HepG2 (cell line): Measurements from ENCODE around the gene CRIP1. TPM values are rescaled to one million over a fixed set of nuclear protein-coding genes. Genes with fewer than 3 reads are reported as not detected.

ENCODE experiments used
- CBX1 ChIP-seq: IDR thresholded peaks from one replicate; pipeline ENCODE4 v1.6.1; 2016; ENCODE audit warnings: antibody characterized with exemption, low read depth
- FOSL1 ChIP-seq: sonication (generic); formaldehyde crosslinking; IDR thresholded peaks from 2 replicates; pipeline ENCODE4 v1.9.0; 2021; ENCODE audit warnings: missing genetic modification reagents, borderline replicate concordance
- IRF2 ChIP-seq: IDR thresholded peaks from 2 replicates; pipeline ENCODE4 v1.6.1; 2018; ENCODE audit warnings: missing genetic modification reagents, missing compliant biosample characterization
- KAT7 ChIP-seq: IDR thresholded peaks from 2 replicates; pipeline ENCODE4 v1.6.1; 2018; ENCODE audit warnings: borderline replicate concordance, missing compliant biosample characterization
- LCORL ChIP-seq, 2 experiments: fragments of 450-650 bp in 1 of 2; sonication (generic) in 1 of 2; formaldehyde crosslinking in 1 of 2; IDR thresholded peaks; 2 replicates each; pipeline versions ENCODE4 v1.5.0 to v1.6.1; 2017 to 2020; ENCODE audit warnings: antibody characterized with exemption in 1 of 2, missing genetic modification reagents in 1 of 2
- MAFK ChIP-seq, 2 experiments: IDR thresholded peaks in 1 of 2; conservative IDR thresholded peaks in 1 of 2; 2 replicates each; pipeline ENCODE4 v1.6.1; 2011; ENCODE audit warnings: improper control_type of control experiment in 2 of 2, low read length in 2 of 2
- MATR3 ChIP-seq: sonication (generic); formaldehyde crosslinking; IDR thresholded peaks from 2 replicates; pipeline ENCODE4 v1.4.0; 2020; ENCODE audit warnings: missing genetic modification reagents
- MTA1 ChIP-seq: sonication (generic); formaldehyde crosslinking; IDR thresholded peaks from 2 replicates; pipeline ENCODE4 v1.4.0; 2020; ENCODE audit warnings: missing genetic modification reagents, mild to moderate bottlenecking, borderline replicate concordance
- MYPOP ChIP-seq: sonication (generic); formaldehyde crosslinking; IDR thresholded peaks from 2 replicates; pipeline ENCODE4 v1.8.1; 2023; ENCODE audit warnings: mild to moderate bottlenecking, moderate library complexity, missing genetic modification reagents
- NFKB2 ChIP-seq: sonication (generic); formaldehyde crosslinking; IDR thresholded peaks from 2 replicates; pipeline ENCODE4 v1.4.0; 2020; ENCODE audit warnings: missing genetic modification reagents, borderline replicate concordance
- PHF21A ChIP-seq: sonication (generic); formaldehyde crosslinking; IDR thresholded peaks from 2 replicates; pipeline ENCODE4 v1.5.0; 2020; ENCODE audit warnings: mild to moderate bottlenecking, missing genetic modification reagents
- RBAK ChIP-seq: sonication (generic); formaldehyde crosslinking; IDR thresholded peaks from 2 replicates; pipeline ENCODE4 v1.5.1; 2020; ENCODE audit warnings: mild to moderate bottlenecking, missing genetic modification reagents
- REPIN1 ChIP-seq: sonication (generic); formaldehyde crosslinking; IDR thresholded peaks from 2 replicates; pipeline ENCODE4 v1.8.0; 2022; ENCODE audit warnings: missing genetic modification reagents, low read depth, mild to moderate bottlenecking, borderline replicate concordance
- THAP11 ChIP-seq: IDR thresholded peaks from 2 replicates; pipeline ENCODE4 v1.6.1; 2016; ENCODE audit warnings: missing biosample characterization, missing genetic modification reagents
- YY1 ChIP-seq: IDR thresholded peaks from 2 replicates; pipeline ENCODE4 v1.6.1; 2011; ENCODE audit warnings: low read length, low read depth, moderate library complexity, mild to moderate bottlenecking; ENCODE audit not compliant: insufficient read depth, insufficient replicate concordance
- ZBTB7B ChIP-seq: sonication (generic); formaldehyde crosslinking; IDR thresholded peaks from 2 replicates; pipeline ENCODE4 v1.4.0; 2020; ENCODE audit warnings: missing genetic modification reagents
- ZFY ChIP-seq: sonication (generic); formaldehyde crosslinking; IDR thresholded peaks from 2 replicates; pipeline ENCODE4 v1.4.0; 2020; ENCODE audit warnings: missing genetic modification reagents
- ZMYM4 ChIP-seq: sonication (generic); formaldehyde crosslinking; IDR thresholded peaks from 2 replicates; pipeline ENCODE4 v1.8.1; 2023; ENCODE audit warnings: mild to moderate bottlenecking, missing genetic modification reagents
- ZNF468 ChIP-seq: sonication (generic); formaldehyde crosslinking; IDR thresholded peaks from 2 replicates; pipeline ENCODE4 v1.8.0; 2022; ENCODE audit warnings: mild to moderate bottlenecking, moderate library complexity, missing genetic modification reagents
- ZNF790 ChIP-seq: sonication (generic); formaldehyde crosslinking; IDR thresholded peaks from 2 replicates; pipeline ENCODE4 v1.8.0; 2022; ENCODE audit warnings: missing genetic modification reagents, mild to moderate bottlenecking, borderline replicate concordance
- polyA plus RNA-seq, 8 experiments: library from polyadenylated mRNA; depleted of rRNA in 3 of 8; stranded (reverse) in 7 of 8; unstranded in 1 of 8; fragments of >200 nt; fragmentation: Illumina TruSeq in 4 of 8; extraction: Trizol in 4 of 8; gene quantifications; 2 replicates each; pipeline versions ENCODE4 v1.2.1 to v1.2.3, GENCODE V29; 2011 to 2016; ENCODE audit warnings: low read depth in 4 of 8, missing spikeins in 1 of 8, mixed read lengths in 1 of 8; ENCODE audit not compliant: insufficient read depth in 1 of 8
- total RNA-seq, 5 experiments: library from RNA; depleted of rRNA; stranded (reverse); fragments of >200 nt; fragmentation: Illumina TruSeq; extraction: Trizol; gene quantifications; 2 replicates each; pipeline ENCODE4 v1.2.3, GENCODE V29; 2016; ENCODE audit warnings: low read depth in 1 of 5
- TF ChIP-seq, protein P1 (sequence below): IDR thresholded peaks from 2 replicates; pipeline ENCODE4 v1.6.1; 2016; ENCODE audit warnings: low read depth, missing genetic modification reagents, missing compliant biosample characterization
- TF ChIP-seq, protein P2 (sequence below): sonication (generic); formaldehyde crosslinking; IDR thresholded peaks from 2 replicates; pipeline ENCODE4 v1.4.0; 2020; ENCODE audit warnings: mild to moderate bottlenecking, missing genetic modification reagents

CRIP1 gene
- total and polyA plus RNA-seq, 2 of the 13 experiments (the other 11 are each of a cell fraction or from before 2014, with no cell fraction given): 53.9 to 59.5 TPM

DNA sequence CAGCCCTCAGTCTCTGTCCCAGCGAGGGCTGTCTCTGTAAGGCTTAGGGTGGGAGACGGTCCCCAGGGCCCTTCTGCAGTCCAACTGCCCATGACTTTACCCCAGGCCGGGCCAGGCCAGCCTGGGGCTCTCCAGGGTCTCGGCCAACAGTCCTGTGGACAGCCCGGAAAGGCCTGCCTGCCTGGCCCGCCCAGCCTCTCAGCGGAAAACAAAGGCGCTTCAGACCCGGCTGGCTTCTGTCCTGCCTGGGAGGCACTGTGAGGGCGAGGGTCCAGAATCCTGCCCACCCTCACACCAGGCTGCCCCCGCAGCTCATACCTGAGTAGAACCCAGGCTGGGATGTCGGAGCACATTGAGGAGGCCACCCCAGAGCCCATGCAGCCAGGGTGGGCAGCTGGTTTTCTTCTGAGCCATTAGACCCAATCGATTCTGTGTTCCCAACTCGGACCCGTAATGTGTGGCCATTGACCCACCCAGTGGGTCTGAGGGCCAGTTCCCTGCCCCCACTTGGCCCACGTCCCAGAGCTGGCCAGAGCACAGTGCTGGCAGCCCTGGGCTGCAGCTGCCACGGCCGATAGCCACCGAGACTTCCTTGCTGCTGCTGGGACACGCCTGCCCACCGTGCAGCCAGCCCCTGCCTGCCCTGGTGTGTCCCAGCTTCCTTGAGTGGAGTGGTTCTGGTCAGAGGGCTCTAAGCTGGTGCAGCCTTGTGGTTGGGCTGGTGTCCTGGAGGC lies 10.4 kb upstream of the CRIP1 start (continued):
- TF ChIP-seq, protein P1, sequence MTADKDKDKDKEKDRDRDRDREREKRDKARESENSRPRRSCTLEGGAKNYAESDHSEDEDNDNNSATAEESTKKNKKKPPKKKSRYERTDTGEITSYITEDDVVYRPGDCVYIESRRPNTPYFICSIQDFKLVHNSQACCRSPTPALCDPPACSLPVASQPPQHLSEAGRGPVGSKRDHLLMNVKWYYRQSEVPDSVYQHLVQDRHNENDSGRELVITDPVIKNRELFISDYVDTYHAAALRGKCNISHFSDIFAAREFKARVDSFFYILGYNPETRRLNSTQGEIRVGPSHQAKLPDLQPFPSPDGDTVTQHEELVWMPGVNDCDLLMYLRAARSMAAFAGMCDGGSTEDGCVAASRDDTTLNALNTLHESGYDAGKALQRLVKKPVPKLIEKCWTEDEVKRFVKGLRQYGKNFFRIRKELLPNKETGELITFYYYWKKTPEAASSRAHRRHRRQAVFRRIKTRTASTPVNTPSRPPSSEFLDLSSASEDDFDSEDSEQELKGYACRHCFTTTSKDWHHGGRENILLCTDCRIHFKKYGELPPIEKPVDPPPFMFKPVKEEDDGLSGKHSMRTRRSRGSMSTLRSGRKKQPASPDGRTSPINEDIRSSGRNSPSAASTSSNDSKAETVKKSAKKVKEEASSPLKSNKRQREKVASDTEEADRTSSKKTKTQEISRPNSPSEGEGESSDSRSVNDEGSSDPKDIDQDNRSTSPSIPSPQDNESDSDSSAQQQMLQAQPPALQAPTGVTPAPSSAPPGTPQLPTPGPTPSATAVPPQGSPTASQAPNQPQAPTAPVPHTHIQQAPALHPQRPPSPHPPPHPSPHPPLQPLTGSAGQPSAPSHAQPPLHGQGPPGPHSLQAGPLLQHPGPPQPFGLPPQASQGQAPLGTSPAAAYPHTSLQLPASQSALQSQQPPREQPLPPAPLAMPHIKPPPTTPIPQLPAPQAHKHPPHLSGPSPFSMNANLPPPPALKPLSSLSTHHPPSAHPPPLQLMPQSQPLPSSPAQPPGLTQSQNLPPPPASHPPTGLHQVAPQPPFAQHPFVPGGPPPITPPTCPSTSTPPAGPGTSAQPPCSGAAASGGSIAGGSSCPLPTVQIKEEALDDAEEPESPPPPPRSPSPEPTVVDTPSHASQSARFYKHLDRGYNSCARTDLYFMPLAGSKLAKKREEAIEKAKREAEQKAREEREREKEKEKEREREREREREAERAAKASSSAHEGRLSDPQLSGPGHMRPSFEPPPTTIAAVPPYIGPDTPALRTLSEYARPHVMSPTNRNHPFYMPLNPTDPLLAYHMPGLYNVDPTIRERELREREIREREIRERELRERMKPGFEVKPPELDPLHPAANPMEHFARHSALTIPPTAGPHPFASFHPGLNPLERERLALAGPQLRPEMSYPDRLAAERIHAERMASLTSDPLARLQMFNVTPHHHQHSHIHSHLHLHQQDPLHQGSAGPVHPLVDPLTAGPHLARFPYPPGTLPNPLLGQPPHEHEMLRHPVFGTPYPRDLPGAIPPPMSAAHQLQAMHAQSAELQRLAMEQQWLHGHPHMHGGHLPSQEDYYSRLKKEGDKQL: no peak
- TF ChIP-seq ZNF790 (CRISPR knock-in tag) (0 out of 2 replicates have a peak, but pooled peaks have one; percentile 11), KAT7 (no peak), IRF2 (CRISPR knock-in tag) (0 out of 2 replicates have a peak, but pooled peaks have one; percentile 25), PHF21A (CRISPR knock-in tag) (peak; percentile 45; the same call in 1 of the 2 replicates), MYPOP (CRISPR knock-in tag) (no peak), THAP11 (CRISPR knock-in tag) (no peak), CBX1 (no peak), ZNF468 (0 out of 2 replicates have a peak, but pooled peaks have one; percentile 50), ZFY (CRISPR knock-in tag) (peak; percentile 70), ZBTB7B (CRISPR knock-in tag) (peak; percentile 95), LCORL (IDR thresholded peaks at IDR 0.05) (no peak), LCORL (CRISPR knock-in tag; IDR thresholded peaks at IDR 0.05) (no peak; the same call in 1 of the 2 replicates), FOSL1 (CRISPR knock-in tag) (0 out of 2 replicates have a peak, but pooled peaks have one; percentile 0), RBAK (CRISPR knock-in tag) (no peak), ZMYM4 (CRISPR knock-in tag) (no peak), MTA1 (CRISPR knock-in tag) (no peak; the same call in 1 of the 2 replicates), MAFK (conservative IDR thresholded peaks at IDR 0.05 in 1 of 2, IDR thresholded peaks at IDR 0.05 in 1 of 2; ENCODE audit: low read length in 2 of 2) (no peak), REPIN1 (0 out of 2 replicates have a peak, but pooled peaks have one; percentile 32), YY1 (peak; percentile 25), NFKB2 (CRISPR knock-in tag) (peak; percentile 61; the same call in 1 of the 2 replicates), MATR3 (CRISPR knock-in tag) (no peak)
- TF ChIP-seq, protein P2, sequence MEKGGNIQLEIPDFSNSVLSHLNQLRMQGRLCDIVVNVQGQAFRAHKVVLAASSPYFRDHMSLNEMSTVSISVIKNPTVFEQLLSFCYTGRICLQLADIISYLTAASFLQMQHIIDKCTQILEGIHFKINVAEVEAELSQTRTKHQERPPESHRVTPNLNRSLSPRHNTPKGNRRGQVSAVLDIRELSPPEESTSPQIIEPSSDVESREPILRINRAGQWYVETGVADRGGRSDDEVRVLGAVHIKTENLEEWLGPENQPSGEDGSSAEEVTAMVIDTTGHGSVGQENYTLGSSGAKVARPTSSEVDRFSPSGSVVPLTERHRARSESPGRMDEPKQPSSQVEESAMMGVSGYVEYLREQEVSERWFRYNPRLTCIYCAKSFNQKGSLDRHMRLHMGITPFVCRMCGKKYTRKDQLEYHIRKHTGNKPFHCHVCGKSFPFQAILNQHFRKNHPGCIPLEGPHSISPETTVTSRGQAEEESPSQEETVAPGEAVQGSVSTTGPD: no peak
